GM19238 (cell line): ENCODE measurements around the gene KCNK5.

Experiments
- DNase-seq: peaks from one replicate; pipeline ENCODE4 v3.0.0; 2011; ENCODE audit warnings: low spot score; ENCODE audit not compliant: insufficient read length

Gene KCNK5

DNA sequence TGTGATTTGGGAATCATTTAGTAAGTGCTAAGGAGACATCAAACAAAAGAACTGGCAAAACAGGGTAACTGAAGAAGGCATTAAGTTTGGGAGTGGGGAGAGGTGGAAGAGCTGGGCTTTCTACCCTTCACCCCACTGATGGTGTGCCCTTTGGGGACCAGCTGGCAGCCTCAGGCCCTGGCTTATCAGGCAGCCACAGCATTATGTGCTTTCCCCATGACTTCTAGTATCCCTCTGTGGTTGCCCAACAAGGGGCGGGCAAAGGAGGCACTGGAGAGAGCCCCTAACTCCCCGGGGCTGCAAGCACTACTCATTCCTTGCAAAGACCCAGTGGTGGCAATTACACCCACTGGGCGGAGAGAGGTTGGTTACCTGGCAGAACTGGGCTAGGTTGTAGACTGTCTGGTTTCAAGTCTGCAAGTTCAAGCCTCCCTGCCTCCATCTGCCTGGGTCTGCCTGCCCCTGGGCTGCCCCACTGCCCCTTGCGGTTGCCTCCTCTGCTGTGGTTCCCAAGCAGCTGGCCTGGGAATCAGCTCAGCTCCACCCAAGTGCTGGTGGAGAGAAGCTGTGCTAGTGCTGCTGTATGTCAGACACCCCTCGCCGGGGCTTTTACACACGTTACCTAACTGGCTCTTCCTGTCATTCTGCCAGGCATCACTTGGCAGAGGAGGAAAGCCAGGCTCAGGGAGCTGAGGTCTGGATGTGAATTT lies 29.9 kb downstream of the KCNK5 start:
- DNase-seq = no peak

DNA sequence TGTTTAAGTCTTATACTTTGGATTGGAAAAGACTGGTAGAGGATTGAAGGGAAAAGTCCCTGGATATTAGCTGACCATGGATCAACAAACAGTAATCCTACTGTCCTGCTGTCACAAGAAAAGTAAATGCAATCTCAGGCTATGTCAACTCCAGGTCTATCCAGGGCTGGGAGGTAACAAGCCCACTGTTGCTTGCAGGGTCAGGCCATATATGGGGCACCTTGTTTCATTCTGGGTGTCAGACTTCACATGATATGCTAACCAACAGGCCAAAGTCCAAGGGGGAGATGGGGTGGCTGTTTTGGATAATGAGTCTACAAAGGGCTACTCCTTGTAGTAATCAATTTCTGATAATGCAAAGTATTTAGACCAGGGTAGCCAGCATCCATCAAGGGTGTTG lies 30.7 kb downstream of the KCNK5 start:
- DNase-seq = no peak

DNA sequence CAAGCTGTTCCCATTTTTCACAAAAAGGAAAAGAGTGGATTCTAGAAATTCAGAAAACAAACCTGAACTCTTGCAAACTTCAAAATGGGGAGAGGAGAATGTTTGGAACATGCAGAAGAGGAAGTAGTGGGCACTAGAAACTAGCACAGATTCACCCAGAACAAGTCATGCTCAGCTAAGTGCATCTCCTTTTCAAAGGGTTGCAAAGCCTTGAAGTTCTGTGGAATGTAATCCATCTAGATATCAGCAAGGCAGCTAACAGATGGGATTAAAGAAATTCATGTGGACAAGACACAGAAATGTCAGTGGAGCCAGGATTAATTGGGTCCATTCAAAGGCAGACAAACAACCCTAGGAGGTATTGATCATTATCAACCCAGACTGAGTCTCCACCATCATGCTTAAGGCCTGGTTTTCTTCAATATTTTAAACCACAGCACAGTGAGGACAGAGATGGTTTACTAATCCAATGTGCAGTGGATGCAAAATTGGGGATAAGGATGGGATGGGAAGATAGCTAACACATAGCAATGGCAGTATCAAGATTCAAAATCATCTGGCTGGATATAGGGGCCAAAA lies 31.3 kb downstream of the KCNK5 start:
- no peak for DNase-seq

DNA sequence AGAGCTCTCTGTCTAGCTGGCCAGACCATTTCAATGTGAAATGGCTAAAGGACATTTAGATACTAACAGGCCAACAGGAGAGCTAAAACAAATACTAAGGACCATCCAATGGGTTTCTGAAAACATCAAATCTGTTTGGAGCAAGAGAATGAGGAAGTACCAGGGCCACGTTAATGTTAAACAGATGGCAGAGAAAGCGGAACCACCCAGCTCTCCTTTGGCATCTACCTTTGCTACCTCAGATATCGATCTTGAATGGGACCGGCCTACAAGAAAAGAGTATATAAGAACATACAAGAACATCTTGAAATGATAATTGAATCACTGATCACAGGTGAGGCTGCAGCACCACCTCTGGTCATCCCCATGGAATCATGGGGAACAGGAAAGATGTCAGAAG lies 31.8 kb downstream of the KCNK5 start:
- no peak for DNase-seq

DNA sequence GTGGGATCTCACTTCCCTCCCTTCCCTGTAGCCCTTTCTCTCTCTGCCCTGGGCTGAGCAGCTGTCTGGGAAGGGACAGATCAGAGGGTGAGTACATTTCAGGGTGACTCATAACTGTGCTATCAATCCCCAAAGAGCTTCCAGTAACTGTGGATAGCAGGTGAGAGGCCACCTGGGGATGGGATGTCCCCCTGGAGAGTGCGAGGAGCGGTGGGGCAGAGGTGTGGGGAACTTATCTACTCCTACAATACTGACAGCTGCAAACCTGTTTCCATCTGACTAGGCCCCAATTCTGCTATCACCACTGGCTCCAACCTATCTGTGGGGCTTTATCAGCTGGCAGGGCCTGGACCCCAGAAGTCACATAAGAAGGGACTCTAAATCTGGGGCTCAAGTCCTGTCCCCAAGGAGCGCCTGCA lies 32.6 kb downstream of the KCNK5 start:
- no peak for DNase-seq

DNA sequence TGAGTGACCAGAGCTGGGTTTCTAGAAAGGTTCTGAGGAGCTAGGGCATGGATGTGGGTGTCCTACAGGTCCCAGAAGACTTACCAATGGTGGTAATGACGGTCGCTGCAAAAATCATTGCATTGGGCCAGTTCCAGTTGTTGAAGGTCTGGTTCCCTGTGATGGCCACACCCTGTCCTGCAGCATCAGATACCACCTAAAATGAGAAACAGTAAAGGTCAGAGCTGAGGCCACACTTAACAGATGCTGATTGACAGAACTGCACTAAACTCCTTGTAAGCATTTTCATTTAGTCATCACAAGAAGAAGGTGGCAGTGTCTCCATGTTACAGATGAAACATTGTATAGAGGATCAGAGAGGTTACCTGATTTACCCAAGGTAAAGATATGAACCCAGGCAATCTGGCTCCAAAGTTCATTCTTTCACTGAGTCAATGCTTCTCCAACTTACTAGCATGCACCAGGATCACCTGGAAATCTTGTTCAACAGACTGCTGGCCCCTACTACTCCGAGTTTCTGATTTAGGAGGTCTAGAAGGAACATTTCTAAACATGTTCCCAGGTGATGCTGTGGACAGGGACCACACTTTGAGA lies 33.4 kb downstream of the KCNK5 start:
- no peak for DNase-seq

DNA sequence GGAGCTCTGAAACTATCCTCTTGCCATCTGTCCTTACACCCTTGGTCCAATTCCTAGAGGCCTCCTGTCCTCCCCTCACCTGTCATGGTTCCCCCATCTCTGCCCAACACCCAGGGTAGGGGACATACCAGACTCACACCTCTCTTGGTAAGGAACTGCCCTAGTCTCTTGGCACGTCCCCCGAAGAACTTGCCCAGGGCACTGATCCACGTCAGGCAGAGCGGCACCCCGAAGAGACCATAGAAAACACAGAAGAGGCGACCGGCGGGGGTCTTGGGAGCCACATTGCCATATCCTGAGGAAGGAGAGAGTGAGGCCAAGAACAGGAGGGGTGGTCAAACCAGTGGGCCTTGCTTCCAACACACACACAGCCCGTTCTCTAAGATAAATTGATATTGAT lies 34.8 kb downstream of the KCNK5 start:
- DNase-seq = no peak

DNA sequence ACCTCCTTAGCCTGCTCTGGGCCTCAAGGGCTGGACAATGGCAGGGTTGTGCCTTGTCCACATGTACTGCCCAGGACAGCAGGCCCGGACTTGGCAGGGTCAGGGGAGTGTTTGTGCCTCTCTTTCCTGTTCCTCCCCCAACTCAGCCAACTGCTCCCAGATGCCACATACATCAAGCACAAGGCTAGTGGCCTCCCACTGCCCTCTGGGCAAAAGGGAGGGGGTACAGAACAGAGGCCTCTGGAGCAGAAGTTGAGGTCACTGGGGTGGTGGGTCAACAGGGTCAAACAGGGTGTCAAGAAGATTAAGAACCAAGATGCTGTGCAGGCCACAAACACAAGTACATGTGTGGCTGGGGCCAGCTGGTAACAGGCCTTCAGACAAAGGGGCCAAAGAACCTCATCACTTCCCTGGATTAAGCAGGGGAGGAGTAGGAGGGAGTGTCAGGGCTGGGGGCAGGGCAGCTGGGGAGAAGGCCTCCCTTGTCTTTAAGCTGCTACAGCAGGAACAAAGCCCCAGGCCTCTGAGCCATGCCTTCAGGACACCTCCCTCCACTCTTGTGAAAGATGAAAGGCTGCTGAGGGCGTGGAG lies 36.0 kb downstream of the KCNK5 start:
- DNase-seq = no peak

DNA sequence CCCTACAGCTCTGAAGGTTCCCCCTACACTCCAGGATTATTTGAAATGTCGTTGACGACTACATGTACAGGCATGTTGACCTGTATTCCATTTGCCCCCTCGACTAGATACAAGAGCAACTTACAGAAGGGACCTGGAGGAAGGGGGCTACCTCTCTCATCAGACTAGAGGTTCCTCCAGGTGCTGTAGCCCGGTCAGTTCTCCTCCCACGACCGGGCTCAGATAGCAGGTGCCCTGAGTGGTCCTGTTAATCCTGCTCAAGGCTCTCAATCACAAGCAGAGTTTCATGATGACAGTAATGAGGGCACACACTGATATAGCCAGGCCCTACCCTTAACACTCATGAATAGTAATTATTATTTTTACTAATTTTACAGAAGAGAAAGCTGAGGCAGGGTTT lies 36.5 kb downstream of the KCNK5 start:
- DNase-seq = no peak

DNA sequence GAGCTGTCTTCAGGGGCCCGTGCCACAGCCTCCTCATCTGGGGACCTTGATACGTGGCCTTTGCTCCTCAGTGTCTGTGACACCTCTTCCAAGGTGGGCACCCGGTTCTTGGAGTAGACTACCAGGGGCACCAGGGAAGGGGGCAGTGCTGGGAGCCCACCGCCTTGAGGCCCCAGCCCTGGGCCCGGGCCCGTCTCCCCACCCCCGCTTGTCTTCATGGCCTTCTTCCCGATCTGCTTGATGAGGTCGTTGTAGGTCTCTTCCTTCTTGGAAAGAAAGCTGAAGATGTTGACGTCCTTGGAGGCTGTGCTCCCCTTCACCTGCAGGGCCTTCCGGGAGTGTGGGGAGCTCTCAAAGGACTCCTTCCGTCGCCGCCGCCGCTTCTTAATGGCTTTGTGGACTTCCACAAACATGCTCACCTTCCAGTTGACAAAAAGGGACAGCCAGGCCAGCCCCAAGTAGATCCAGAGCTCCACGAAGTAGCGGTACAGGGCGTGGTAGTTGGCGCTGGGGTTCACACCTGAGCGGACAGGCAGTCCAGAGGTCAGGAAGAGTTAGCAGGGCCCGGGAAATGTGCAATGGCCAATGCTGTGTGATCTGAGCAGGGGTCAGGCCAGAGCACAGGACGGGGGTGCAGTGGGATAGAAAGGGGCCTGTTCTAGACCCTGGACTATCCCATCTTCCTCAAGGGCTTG lies 37.9 kb downstream of the KCNK5 start:
- DNase-seq = no peak

DNA sequence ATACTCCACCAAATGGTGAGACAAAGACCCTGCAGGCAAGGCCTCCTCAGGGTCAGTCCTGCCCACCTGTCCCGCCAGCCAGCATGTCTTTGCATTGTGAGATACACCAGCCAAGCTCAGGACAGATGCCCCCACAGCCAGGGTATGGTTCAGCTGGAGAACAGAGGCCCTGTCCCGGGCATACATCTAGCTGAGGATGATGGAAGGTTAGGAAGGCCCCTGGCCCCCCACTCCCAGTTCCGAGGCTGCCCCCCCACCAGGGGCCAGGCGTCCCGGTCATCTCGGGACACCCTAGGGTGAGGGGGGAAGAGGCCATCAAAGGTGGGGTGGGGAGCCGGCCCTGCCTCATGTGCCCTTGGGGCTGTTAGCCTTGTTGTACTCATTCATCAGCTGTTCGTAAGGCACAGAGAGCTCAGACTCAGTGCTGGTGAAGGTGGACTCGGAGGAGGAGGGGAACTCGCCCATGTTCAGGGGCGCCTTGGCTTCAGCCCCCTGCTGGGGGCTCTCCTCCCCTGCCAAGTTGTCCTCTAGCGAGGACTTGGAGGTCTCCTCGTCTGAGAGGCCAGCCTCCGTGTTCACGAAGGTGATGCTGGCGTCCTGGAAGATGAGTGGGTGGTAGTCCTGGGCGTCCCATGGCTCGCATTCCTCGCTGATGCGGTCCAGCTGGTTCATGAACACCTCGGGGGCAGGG lies 38.6 kb downstream of the KCNK5 start:
- DNase-seq = no peak

DNA sequence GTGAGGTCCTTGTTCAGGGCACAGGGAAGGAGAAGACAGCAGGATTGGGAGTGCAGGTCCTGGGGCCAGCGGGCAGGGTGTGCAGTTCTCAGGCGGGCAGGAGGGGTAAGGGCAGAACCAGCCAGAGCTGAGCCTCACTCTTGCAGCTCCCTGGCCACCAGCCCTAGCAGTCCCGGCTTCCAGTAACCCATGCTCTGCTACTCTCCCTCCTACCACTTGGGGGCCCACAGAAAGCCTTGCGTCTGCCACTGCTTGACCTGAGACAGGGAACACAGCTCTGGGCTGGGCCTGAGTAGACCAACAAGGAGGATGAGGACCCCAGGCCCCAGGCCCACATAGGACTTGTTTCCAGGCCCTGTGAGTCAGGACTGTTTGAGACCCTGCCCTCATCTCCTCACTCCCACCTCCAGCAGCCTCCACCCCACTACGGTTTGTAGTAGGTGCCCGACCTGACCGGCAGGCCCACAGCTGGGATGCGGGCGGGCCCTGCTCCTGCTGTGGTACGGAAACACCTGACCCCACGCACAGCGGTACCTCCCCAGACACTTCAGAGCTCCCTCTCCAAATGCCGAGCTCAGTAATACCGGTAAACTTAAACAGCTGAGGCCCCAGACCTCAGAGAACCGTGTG lies 39.2 kb downstream of the KCNK5 start:
- DNase-seq = no peak

DNA sequence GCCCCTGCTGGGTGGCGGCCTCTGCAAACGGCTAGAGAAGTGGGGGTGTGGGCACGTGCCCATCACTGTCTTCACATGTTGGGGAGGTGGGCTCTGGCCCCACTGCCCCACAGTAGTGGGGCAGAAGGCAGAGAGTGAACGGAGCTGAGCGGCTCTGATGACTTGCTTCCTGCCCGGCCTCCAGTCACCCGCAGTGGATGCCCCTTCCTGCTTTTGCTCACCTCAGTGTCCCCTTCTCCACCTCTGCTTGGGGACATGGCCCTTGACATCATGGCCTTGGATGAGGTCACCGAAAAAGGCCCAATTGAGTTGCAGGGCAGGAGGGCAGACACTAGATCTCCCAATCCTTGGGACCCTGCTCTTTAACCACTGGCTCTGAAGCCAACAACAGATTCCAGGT lies 40.1 kb downstream of the KCNK5 start:
- no peak for DNase-seq

DNA sequence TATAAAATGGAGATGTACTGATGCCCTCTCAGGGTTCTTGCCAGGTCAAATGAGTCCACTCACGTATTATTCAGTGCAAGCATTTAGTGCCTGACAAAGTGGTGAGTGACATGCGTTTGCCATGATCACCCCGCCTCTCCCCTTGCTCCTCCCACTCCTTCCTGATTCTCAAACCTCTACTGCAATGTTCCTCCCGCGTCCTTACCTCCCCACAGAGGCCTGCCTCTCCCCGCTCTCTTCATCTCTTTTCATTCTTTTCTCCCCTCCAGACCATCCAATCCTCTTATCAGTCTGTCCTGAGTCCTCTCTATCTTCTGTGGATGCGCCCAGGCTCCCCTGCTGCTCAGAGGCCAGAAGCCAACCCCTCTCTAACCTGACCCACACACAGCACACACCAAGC lies 40.7 kb downstream of the KCNK5 start:
- no peak for DNase-seq

DNA sequence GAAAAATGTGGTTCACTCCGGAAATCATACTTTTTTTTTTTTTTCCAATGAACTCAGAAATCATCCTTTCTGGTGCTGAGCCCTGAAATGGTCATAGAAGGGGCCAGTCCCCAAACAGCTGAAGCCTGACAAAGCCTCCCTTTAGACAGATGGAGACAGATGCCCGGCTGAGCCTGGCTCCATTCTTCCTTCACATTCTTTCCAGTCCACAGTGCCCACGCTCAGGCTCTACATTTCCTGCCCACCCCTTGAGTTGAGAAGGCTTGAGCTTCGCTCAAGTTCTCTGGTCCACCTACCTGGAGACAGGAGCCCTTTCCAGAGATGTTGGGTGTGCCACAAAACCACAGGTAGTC lies 41.2 kb downstream of the KCNK5 start:
- DNase-seq = no peak

DNA sequence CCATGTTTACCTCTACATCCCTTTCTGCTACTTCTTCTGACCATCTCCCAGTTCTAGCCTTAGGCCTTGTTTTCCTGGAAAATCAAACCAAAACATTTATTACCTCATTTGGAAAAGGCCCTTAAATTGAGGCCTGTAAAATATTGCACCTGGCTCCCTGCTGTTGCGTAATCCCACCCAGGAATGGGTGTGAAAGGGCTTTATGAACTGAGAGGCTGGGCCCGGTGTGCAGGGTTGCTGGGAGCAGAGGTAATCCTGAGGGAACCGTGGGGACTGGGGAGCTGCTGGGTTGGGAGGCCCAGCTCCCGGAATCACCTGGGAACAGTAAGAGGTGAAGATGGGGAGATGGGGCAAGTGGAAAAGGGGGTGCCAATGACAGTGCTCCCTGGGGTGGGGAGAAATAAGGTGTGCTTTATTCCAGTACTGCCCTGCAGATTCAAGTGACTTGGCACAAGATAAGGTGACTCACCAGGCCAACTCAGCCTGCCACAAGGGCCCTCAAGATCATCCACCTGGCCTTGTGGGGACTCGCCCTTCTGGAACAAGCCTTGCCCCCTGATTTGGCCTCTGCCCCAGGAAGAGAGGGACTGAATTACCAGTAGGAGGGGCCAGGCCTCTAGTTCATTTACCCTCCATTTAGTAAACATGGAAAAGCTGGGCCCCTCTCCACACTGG lies 44.2 kb downstream of the KCNK5 start:
- DNase-seq = no peak

DNA sequence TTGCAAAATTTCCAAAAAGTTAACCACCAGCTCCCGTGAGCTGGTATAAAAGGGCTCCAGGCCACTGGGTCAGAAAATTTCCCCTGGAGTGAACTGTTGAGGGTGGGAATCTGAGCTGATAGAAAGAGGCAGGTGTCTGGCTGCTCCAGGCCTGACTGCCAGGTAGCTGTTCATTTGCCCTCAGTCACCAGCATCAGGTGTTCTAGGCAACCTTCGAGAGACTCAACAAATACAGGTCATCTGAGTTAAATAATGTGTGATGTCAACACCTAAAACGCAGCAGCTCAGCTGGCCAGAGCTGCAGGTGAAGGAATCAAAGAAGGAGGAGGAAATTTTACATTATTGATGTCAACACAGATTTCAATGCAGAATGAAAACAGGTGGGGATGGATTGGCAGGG lies 46.7 kb downstream of the KCNK5 start:
- no peak for DNase-seq

DNA sequence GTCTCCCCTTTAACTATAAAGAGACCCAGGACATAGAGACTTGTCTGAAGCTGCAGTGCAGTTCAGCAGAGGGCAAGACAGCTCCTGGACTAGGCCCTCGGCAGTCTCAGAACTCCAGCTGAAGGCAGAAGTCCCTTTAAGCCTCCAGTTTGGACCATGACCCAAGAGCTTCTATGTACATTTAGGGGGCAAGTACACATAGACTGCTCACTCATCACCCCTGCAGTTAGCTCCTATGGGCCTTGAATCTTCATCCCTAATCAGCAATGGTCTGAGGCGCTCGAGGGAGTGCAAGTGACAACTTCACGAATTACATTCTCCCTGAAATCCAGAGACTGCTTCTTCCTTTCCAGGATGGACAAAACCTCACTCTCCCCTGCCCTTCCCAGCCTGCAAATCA lies 47.4 kb downstream of the KCNK5 start:
- no peak for DNase-seq

DNA sequence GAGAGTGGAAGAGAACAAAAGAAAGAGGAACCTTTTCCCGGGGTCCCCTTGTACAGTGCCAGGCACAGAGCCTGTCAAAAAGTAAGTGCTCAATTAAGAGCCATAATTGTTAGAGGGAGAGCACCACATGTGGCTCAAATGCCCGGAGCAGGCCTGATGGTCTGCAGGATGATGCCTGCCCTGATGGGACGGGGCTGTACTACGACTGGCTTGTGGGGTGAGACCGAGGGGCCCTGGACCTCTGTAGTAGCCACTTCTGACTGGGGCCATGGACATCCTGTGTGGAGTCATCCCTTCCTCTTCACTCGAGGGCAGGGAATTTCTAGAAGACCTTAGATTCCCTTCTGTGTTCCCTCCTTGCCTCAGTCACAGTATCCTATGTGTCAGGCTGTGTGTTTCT lies 47.9 kb downstream of the KCNK5 start:
- DNase-seq = no peak

DNA sequence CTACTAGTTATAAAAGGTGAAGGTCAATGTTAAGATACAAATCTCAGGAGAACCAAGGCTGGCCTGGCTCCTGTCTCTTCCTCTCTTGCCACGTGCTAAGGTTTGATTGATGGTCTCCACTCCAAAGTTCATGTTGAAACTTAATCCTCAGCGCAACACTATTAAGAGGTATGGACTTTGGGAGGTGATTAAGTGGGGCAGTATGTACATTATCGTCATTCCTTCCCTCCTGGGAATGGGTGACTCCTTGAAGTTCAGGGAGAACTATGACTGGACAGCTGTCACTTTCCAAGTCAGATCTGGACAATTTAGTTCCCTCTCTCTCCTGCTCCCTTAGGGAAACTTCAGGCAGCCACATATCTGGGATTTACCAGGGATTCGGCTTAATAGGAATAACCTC lies 50.5 kb downstream of the KCNK5 start:
- DNase-seq = no peak

DNA sequence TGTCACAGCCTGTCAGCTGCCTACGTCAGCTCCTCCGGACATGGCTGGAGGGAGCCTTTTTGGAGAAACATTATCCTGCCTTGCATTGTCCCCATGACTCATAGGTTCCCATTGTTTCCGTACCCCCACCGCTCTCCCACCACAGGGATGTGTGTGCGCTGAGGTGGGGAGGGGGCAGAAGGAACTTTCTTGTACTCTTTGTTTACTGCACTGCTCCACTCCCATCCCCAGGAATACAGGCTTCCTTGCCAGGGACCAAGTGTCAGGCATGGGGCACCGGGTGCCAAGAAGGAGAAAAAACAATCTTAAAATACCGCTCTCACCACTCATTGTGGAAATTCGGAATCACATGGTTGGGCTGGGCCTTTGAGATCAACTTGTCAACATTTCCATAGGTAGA lies 51.0 kb downstream of the KCNK5 start:
- no peak for DNase-seq
